Trophoblast cell (in vitro differentiated cells and primary cell): Measurements from ENCODE around the gene FAM241A.

Experiments
- DNase-seq, 2 donors: peaks; one replicate each; pipeline ENCODE4 v3.0.0-alpha.2; 2016
- H2AFZ ChIP-seq: 2 replicates; pipeline ENCODE4 v1.6.1; 2013; ENCODE audit warnings: low read length, moderate library complexity, mild to moderate bottlenecking; ENCODE audit not compliant: insufficient read depth, poor library complexity
- H2AK5ac ChIP-seq: 2 replicates; pipeline ENCODE4 v1.6.1; 2013; ENCODE audit warnings: mild to moderate bottlenecking, low read length
- H2BK120ac ChIP-seq: 2 replicates; pipeline ENCODE4 v1.6.1; 2013; ENCODE audit warnings: low read length, mild to moderate bottlenecking, moderate library complexity; ENCODE audit not compliant: insufficient read depth, poor library complexity
- H2BK12ac ChIP-seq: 2 replicates; pipeline ENCODE4 v1.6.1; 2013; ENCODE audit warnings: mild to moderate bottlenecking, low read length, moderate library complexity
- H2BK5ac ChIP-seq: 2 replicates; pipeline ENCODE4 v1.6.1; 2013; ENCODE audit warnings: low read length, low read depth, moderate library complexity, mild to moderate bottlenecking; ENCODE audit not compliant: poor library complexity
- H3K14ac ChIP-seq: 2 replicates; pipeline ENCODE4 v1.6.1; 2013; ENCODE audit warnings: mild to moderate bottlenecking, low read length
- H3K18ac ChIP-seq: 2 replicates; pipeline ENCODE4 v1.6.1; 2013; ENCODE audit warnings: mild to moderate bottlenecking, low read length
- H3K23ac ChIP-seq: 2 replicates; pipeline ENCODE4 v1.6.1; 2013; ENCODE audit warnings: low read length
- H3K27ac ChIP-seq: 2 replicates; pipeline ENCODE4 v1.5.1; 2013; ENCODE audit warnings: low read depth, mild to moderate bottlenecking, inconsistent platforms, low read length, moderate library complexity
- H3K27me3 ChIP-seq: 2 replicates; pipeline ENCODE4 v1.6.1; 2013; ENCODE audit warnings: inconsistent platforms, mild to moderate bottlenecking, low read length, moderate library complexity; ENCODE audit not compliant: insufficient read depth
- H3K36me3 ChIP-seq, 2 experiments: 1 replicate in 1 of 2; 2 replicates in 1 of 2; pipeline ENCODE4 v1.6.1; 2013; ENCODE audit warnings: low read length in 2 of 2, mild to moderate bottlenecking in 2 of 2, moderate library complexity in 1 of 2; ENCODE audit not compliant: insufficient read depth in 2 of 2, control insufficient read depth in 1 of 2
- H3K4ac ChIP-seq: 2 replicates; pipeline ENCODE4 v1.6.1; 2013; ENCODE audit warnings: low read depth, mild to moderate bottlenecking, low read length, moderate library complexity
- H3K4me1 ChIP-seq, 2 experiments: 1 replicate in 1 of 2; 2 replicates in 1 of 2; pipeline ENCODE4 v1.6.1; 2013; ENCODE audit warnings: low read length in 2 of 2, mild to moderate bottlenecking in 2 of 2, moderate library complexity in 1 of 2; ENCODE audit not compliant: insufficient read depth in 2 of 2, control insufficient read depth in 1 of 2
- H3K4me2 ChIP-seq: 2 replicates; pipeline ENCODE4 v1.6.1; 2013; ENCODE audit warnings: inconsistent platforms, mild to moderate bottlenecking, low read length, moderate library complexity
- H3K4me3 ChIP-seq: 2 replicates; pipeline ENCODE4 v1.5.1; 2013; ENCODE audit warnings: mild to moderate bottlenecking, low read depth, low read length, inconsistent platforms
- H3K79me1 ChIP-seq: one replicate; pipeline ENCODE4 v1.6.1; 2013; ENCODE audit warnings: low read length
- H3K79me2 ChIP-seq: 2 replicates; pipeline ENCODE4 v1.6.1; 2013; ENCODE audit warnings: low read length, mild to moderate bottlenecking; ENCODE audit not compliant: control insufficient read depth, insufficient read depth, poor library complexity
- H3K9ac ChIP-seq: 2 replicates; pipeline ENCODE4 v1.6.1; 2013; ENCODE audit warnings: mild to moderate bottlenecking, low read length
- H3K9me3 ChIP-seq: 2 replicates; pipeline ENCODE4 v1.6.1; 2013; ENCODE audit warnings: low read depth, mild to moderate bottlenecking, control low read depth, inconsistent platforms, low read length; ENCODE audit not compliant: insufficient read depth
- H4K12ac ChIP-seq: 2 replicates; pipeline ENCODE4 v1.6.1; 2013; ENCODE audit warnings: low read depth, mild to moderate bottlenecking, low read length, moderate library complexity
- H4K8ac ChIP-seq: 2 replicates; pipeline ENCODE4 v1.6.1; 2013; ENCODE audit warnings: low read depth, mild to moderate bottlenecking, low read length, moderate library complexity
- H4K91ac ChIP-seq: one replicate; pipeline ENCODE4 v1.6.1; 2013; ENCODE audit warnings: low read depth, mild to moderate bottlenecking, low read length, moderate library complexity
- WGBS: extraction: QIAGEN DNeasy Blood & Tissue Kit; methylation state at CpG from one replicate; pipeline ENCODE4 v1.1.7; 2013; ENCODE audit warnings: missing lambda C conversion rate; ENCODE audit not compliant: insufficient read length, insufficient coverage; ENCODE audit errors: extremely low coverage; 5-methylcytosine and 5-hydroxymethylcytosine counted together

Gene FAM241A

DNA sequence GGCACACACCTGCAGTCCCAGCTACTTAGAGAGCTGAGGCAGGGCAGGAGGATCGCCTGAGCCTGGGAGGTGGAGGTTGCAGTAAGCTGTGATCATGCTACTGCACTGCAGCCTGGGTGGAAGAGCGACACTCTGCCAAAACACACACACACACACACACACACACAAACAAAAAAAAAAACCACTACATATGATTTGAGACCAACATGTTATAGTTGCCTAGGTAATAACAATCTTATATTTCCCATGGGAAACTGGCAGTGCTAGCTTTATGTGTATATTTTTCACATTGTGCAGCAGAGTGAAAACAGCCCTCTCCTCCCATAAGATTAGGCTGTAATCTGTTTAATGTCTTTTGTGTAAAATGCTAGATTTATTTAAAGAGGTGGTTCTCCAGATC is 3.1 kb upstream of the FAM241A start:
- no peak overlapping the region for H3K23ac ChIP-seq
- no peak overlapping the region for H4K91ac ChIP-seq
- no peak overlapping the region for H3K4me3 ChIP-seq
- no peak overlapping the region for H3K18ac ChIP-seq
- no peak overlapping the region for H2BK120ac ChIP-seq
- no peaks in the 10 kb centered on the region for H3K36me3 ChIP-seq
- H2BK5ac ChIP-seq, result no peak overlapping the region
- no peak overlapping the region for H3K4me2 ChIP-seq
- H4K8ac ChIP-seq, result no peak overlapping the region
- no peak overlapping the region for H2BK12ac ChIP-seq
- H2AFZ ChIP-seq, result no peak overlapping the region
- no peak overlapping the region for H3K14ac ChIP-seq
- H3K79me2 ChIP-seq, result no peaks in the 10 kb centered on the region
- no peaks in the 10 kb centered on the region for H3K4me1 ChIP-seq
- no CpG with 5 or more reads among the region's 2 CpGs for WGBS
- H3K9me3 ChIP-seq, result peaks cover 2% of the 10 kb centered on the region
- H3K27ac ChIP-seq, result no peak overlapping the region
- no peak overlapping the region for H3K4ac ChIP-seq
- no peak overlapping the region for H3K9ac ChIP-seq
- H3K79me1 ChIP-seq, result no peaks in the 10 kb centered on the region
- no peaks in the 10 kb centered on the region for H3K27me3 ChIP-seq
- DNase-seq, result no peak
- H4K12ac ChIP-seq, result no peak overlapping the region
- no peak overlapping the region for H2AK5ac ChIP-seq

DNA sequence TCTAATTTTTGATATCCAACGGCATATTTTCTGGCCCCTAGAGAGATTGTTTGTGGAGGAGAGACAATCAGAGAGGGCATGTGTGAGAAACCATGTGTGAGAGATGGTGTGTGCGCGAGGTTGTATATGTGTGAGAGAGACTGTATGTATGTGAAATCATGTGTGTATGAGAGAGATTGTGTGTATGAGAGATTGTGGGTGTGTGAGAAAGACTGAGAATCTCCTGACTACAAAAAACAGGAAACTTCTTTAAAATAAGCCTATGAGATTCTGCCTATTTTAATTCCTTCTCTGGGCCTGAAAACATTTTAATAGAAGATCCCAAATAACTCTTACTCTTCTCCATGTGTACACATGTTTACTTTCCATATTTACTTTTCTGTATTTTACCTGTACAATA is 1.5 kb upstream of the FAM241A start:
- Histone ChIP-seq H3K4ac (no peak overlapping the region), H3K4me1 (no peaks in the 10 kb centered on the region), H3K79me1 (no peaks in the 10 kb centered on the region), H2BK120ac (no peak overlapping the region), H3K23ac (no peak overlapping the region), H4K12ac (no peak overlapping the region), H3K18ac (no peak overlapping the region), H2AK5ac (no peak overlapping the region), H3K9me3 (peaks cover 2% of the 10 kb centered on the region), H3K14ac (no peak overlapping the region), H2BK12ac (no peak overlapping the region), H2AFZ (no peak overlapping the region), H2BK5ac (no peak overlapping the region), H3K27me3 (no peaks in the 10 kb centered on the region), H3K4me3 (no peak overlapping the region), H3K36me3 (no peaks in the 10 kb centered on the region), H3K79me2 (no peaks in the 10 kb centered on the region), H3K4me2 (no peak overlapping the region), H4K91ac (no peak overlapping the region), H3K9ac (no peak overlapping the region), H3K27ac (no peak overlapping the region), H4K8ac (no peak overlapping the region)
- WGBS, result 100% methylated on average over 2 of the region's 3 CpGs
- DNase-seq, result no peak

DNA sequence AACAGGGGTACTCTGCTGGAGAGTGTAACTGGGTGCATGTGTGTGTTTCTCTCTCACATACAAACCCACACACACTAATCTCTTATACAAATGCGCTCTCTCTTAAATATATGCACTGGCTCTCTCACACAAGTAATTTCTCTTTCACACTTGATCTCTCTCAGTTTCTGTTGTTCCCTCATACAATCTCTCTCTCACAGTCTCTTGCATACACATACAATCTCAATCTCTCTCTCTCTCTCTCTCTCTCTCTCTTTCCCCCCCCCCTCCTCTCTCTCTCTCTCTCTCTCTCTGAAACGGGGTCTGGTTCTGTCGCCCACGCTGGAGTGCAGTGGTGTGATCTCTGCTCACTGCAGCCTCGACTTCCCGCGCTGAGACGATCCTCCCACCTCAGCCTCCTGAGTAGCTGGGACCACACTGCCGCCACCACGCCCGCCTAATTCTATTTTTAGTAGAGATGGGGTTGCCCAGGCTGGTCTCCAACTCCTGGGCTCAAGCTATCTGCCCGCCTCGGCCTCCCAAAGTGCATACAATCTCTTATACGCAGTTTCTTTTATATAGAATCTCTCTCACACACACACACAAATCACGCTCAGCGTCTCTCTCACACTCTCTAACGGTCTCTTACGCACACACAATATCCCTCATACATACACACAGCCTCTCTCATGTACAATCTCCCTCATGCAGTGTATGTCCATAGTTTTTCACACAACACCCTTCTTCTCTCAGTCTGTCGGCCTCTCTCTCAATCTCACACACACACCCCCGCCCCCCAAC is 518 bp upstream of the FAM241A start:
- WGBS, result 100% methylated on average over 4 of the region's 20 CpGs
- no peak for DNase-seq
- Histone ChIP-seq H2BK12ac (no peak overlapping the region), H3K4ac (no peak overlapping the region), H2BK5ac (no peak overlapping the region), H3K4me1 (no peaks in the 10 kb centered on the region), H3K18ac (no peak overlapping the region), H3K79me2 (no peaks in the 10 kb centered on the region), H3K36me3 (no peaks in the 10 kb centered on the region), H3K27me3 (no peaks in the 10 kb centered on the region), H2AFZ (no peak overlapping the region), H4K91ac (no peak overlapping the region), H3K23ac (no peak overlapping the region), H2AK5ac (no peak overlapping the region), H3K4me2 (peak overlapping the region; percentile 44), H2BK120ac (no peak overlapping the region), H3K27ac (no peak overlapping the region), H3K79me1 (no peaks in the 10 kb centered on the region), H3K14ac (no peak overlapping the region), H4K8ac (no peak overlapping the region), H3K9me3 (peaks cover 2% of the 10 kb centered on the region), H4K12ac (no peak overlapping the region), H3K9ac (no peak overlapping the region), H3K4me3 (no peak overlapping the region)

DNA sequence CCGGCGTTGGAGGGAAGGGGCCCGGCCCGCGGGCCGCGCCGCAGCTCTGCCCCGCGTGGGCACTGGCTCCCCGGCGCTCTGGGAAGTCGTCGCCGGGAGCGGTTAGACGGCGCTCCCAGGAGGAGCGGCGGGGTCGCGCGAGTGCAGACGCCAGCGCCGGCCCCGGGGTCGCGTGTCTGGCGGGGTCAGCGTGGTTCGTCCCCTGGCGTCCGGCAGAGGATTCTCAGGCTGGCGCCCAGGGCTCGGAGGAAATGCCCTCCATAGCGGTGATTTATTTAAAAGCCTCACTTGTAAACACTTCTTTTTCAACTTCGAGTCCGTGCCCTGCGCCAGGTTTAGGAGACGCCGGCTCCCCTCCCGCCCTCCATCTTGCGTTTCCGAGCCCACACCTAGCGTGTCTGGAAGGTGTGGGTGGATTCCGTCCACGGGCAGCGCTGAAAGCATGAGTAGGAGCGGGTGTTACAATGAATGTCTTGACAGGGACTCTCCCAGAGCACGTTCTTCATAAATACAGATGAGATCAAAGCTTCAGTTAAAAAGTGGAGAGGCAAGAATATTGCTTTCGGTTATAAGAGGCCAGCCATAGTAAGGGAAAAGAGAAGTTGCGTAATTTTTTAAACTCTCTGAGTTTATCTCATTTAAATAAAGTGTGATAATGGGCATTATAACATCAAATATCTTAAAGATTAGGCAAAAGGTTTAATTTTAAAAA is 692 bp downstream of the FAM241A start:
- no peak overlapping the region for H2BK12ac ChIP-seq
- H3K9me3 ChIP-seq, result peaks cover 2% of the 10 kb centered on the region
- H2AK5ac ChIP-seq, result no peak overlapping the region
- no peak overlapping the region for H3K14ac ChIP-seq
- no peaks in the 10 kb centered on the region for H3K27me3 ChIP-seq
- no peak overlapping the region for H2BK120ac ChIP-seq
- peak; percentile 16 to 50 for DNase-seq
- H3K4ac ChIP-seq, result no peak overlapping the region
- no peaks in the 10 kb centered on the region for H3K4me1 ChIP-seq
- H4K12ac ChIP-seq, result no peak overlapping the region
- H3K27ac ChIP-seq, result no peak overlapping the region
- peak overlapping the region; percentile 53 for H4K8ac ChIP-seq
- peak overlapping the region; percentile 96 for H3K4me3 ChIP-seq
- H3K9ac ChIP-seq, result peak overlapping the region; percentile 73
- H3K79me2 ChIP-seq, result no peaks in the 10 kb centered on the region
- no peak overlapping the region for H4K91ac ChIP-seq
- H3K4me2 ChIP-seq, result peak overlapping the region; percentile 88
- H3K18ac ChIP-seq, result no peak overlapping the region
- no peaks in the 10 kb centered on the region for H3K36me3 ChIP-seq
- no CpG with 5 or more reads among the region's 53 CpGs for WGBS
- peak overlapping the region; percentile 77 for H2AFZ ChIP-seq
- H3K23ac ChIP-seq, result no peak overlapping the region
- no peaks in the 10 kb centered on the region for H3K79me1 ChIP-seq
- no peak overlapping the region for H2BK5ac ChIP-seq
